T-helper 2 cell treated with Interferon-gamma antibody and Interleukin-4, amounts not matched to agents 100 ng/mL and 5 ng/mL, for 36 hours (primary cell): ENCODE data around the gene CNR1. TPM values are rescaled to one million over a fixed set of nuclear protein-coding genes. Genes with fewer than 3 reads are reported as not detected.

ENCODE experiments used
- intact Hi-C: fragments of 100-400 bp; cut with micrococcal nuclease; formaldehyde crosslinking; loops from one replicate; pipeline ENCODE4 v1.15.1; 2023
- total RNA-seq: library from RNA; stranded (reverse); gene quantifications from 2 replicates; pipeline ENCODE4 v1.2.3, GENCODE V29; 2022

The CNR1 gene
- total RNA-seq, 1 donor from 2014 or later = not detected

DNA sequence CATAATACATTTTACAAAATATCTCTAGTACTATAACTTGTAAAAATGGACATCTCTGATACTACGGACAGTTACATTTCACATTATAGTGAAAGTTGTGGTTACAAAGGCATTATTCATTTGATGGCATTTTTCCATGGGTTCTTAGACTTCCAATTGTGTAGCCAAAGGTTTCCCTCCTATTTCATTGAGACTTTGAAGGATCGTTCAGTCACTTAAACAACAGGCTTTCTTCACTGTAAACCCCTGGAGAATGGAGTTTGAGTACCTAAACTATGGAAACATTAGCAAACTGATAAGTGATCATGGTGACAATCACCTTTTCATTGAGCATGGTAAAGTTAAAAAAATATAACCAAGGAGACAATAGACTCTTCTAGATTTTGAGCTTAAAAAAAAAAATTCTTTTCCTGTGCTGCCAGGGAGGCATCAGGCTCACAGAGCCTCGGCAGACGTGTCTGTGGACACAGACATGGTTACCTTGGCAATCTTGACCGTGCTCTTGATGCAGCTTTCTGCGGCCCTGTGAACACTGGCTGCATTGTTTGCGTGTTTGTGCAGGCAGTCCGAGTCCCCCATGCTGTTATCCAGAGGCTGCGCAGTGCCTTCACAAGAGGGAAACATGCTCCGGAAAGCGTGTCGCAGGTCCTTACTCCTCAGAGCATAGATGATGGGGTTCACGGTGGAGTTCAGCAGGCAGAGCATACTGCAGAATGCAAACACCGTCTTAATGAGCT is 22.6 kb downstream of the CNR1 start:
- intact Hi-C loops = no loop called here

DNA sequence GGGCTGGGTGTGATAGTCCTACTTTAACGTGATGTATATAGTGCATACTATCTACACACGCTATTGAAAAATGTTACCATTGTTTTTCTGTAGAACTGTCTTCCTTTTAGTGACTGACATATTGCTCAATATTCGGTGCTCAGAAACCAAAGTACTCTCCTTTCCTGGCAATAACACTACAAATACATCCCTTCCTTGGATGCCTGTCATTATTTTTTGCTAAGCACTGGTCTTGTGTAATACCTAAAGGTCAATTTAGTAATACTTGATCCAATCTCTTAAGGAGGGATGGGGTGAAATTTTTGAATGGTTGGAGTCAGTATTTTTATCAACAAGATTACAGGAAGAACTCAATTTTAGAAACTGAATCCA is 23.9 kb downstream of the CNR1 start:
- intact Hi-C loops = no loop called here

DNA sequence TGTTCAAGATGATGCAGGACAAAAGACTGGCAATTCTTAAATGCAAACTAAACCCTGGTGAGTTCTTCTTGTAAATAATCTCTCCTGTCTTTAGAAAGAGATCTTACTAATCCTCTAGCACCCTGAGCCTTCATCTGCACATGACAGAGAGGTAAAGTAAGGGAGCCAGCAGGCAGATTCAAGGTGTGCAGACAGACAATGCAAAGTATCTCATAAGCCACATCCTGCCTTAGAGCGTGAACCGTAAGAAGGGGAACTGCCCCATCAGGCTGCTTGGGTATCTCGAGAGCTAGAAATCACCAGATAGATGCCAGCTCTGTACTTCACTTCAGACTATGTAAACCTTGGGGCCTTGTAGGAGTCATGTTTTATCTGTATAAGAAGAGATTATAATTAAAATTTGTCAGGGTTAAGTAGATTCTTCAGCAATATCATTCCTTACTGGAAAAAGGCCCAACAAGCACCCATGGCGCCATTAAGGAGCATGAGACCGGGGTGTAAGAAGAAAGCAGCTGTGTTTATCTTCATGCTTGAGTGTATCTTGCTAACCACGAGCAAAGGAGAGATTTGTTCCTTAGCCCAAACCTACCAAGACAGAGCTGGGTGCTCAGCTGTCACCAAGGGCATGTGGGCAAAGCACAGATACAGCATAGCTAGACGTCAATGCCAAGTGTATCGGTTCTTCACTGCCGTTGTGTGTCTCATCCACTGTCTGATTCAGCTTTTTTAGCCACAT is 24.4 kb downstream of the CNR1 start:
- intact Hi-C loops = no loop called here

DNA sequence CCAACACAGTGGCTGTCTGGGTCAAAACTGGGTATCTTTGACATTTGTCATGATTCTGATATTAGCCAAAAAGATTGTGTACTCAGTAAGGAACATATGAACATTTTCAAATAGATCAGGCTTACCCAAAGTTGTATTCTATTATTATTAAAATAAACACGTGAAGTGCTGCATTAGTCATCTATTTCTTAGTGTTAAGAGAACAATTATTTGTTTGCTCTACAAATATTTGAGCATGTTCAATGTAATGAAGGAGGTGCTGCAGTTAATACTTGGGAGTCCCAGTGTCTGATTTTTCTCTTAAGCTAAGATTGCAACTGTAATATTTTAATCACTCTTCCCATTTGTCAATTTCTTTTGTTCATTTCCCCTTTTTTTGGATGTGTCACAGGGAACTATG is 28.2 kb downstream of the CNR1 start:
- intact Hi-C loops = no loop called here

DNA sequence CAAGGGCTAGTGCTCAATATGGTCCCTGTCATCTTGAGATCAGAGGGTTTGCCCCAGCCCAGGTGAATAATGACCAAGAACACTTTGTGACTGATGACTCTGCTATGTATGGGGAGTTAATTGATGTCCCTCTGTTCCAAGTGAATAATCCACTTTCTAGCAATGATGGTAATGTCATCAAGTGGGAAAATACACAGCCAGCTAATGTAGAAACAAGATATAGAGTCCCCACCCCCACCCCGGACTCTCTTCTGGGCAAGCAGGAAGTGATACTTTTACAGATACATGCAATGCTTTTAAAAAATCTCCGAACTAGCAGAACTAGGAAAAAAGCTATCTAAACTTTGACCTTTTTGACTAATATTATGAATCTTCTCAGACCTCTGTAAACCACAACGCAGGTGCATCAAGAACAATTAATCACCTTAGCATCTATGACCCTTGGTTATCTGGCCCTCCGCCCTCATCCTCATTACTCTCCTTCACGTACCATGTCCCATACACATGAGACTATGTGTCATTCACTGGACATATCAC is 30.5 kb downstream of the CNR1 start:
- intact Hi-C loops = no loop called here

DNA sequence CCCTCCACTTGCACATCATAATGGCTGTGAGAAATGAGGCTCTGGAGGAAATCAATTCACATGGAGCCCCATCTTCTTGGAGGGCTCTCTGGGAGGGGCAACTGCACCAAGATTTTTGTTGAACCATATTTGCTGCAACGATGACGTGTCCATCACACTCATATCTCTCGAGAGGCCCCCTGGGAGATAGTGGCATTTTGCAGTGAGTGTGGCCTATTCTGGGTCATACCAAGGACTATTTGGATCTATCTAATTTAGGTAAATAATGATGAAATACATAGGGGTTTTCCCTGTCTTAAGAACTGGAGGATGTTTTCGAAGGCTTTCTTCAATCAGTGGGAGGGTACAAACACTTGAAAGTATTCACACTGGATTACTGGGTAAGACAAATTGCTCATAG is 31.6 kb downstream of the CNR1 start:
- intact Hi-C loops = no loop called here

DNA sequence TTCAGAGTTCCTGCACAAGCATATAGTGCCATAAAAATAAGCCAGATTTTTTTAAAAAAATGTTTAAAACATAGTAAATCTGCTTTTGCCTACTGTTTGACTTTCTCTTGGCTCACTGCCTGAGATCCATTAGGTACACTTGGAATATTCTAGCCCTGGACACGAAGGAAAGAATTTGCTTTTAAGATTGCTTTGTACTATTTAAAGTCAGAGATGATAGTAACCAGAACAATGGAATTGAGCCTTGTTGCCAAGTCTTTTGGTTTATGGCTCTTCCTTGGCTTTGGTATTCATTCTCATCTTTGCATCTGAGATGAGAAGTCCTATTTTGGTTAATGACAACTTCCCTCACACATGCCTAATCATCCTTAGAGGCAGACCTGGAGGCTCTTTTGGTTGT is 32.4 kb downstream of the CNR1 start:
- intact Hi-C loops = no loop called here

DNA sequence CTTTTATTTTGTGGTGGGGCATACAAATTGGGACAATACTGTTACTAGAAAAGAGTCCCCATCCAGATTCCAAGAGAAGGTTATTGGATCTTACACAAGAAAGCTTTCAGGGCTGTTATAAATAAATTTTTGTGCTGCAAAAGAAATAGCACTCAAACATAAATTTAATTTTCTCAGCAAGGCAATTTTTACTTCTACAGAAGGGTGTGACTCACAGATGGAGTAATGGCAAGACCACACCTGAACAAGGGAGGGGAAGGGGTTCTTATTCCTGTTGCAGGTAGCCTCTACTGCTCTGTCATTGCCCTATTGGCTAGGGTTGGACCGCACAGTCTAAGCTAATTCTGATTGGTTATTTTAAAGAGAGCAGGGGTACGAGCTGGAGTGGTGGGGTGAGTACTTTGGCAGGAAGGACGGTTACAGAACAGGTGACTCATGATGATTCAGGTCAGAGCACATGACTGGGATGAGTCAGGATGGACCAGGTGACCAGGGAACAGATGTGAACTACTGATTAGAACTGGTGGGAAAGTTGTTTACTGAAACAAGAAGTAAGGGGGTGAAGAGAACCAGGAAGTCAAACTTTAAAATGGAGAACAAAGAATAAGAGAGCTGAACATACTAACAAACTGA is 41.1 kb downstream of the CNR1 start:
- intact Hi-C loops = no loop called here

DNA sequence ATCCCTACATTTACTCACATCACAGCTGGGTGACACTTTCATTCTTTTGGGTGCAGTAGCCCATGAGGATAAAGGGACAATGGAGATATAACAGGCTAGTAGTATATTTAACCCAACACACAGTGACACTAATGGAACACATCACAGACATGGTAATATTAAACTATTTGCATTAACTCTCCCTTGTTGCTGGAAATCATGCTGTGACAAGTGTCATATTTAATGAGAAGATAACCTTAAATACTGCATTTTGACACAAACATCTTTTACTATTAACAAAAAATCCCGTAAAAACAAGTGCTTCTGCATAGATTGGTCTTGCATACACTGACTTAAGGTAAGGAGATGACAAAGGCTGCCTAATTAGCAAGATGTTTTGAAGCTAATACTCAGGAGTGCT is 45.5 kb downstream of the CNR1 start:
- intact Hi-C loops = no loop called here

DNA sequence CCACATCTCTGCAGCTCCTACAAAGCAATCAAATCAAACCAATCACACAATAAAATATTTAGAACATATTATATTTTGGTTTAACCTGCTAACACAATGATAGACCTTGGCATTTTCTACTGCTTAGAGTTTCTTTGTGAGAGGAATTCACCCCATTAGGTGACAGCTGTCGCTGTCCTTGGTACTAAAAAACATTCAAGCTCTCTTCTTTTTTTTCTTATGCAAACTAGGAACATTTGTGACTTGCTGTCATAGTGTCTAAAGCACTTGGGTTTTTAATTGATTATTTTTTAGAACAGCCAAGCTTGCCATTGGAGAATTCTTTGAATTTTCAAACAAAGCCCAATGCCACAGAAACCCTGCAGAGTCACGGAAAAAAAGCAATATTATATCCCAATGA is 46.4 kb downstream of the CNR1 start:
- intact Hi-C loops = no loop called here

DNA sequence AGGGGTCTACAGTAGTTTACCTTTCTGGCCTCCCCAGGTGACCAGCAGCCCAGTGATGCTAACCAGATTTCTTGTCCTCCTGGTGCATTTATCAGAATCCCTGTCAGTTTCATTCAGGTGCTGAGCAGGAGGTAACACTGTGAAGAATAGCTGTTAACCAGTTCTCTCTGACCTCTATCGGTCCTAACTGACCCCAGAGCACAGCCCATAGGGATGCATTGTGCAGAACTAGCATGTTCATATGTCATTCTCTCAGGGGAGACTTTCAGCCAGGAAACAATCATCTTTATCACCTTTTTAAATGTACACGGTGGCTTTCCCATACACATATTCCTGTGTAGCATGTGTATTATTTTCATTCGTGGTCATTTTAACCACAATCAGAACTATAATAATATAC is 49.9 kb downstream of the CNR1 start:
- intact Hi-C loops = no loop called here

DNA sequence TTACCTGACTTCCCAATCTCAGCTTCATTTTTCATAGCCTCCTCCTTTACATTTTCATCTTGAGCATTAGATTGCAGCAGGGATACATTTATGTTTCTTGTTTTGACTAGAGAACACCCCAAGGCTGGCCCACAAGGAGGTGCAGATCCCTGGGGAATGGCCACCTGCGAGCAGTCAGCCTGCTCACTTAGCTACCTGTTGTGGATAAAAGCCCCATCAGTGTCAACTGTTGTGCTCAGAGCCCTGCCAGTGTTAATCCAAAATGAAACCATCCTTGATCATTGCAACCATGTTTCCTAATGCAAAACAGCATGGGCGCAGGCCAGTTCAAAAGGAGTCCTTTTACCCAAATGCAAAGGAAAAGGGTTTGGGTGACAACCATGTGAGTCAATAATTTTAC is 50.8 kb downstream of the CNR1 start:
- intact Hi-C loops = no loop called here

DNA sequence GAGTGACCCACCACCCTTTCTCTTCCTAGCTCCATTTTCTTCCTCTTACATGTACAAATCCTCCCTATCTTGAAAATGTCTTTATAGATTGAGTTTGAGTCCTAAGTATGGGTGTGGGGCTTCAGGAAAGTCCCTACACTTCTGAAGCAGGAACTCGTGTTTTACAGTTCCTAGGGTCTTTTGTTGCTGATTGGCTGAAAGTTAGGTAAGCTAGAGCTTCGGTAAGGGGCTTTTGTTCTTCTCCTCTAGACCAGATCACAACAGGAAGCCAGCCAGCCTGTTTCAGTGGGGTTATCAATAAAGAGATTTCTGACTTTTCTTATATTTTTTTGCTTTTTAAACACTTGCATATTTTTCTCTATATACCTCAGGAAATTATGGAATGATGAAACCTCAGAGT is 51.3 kb downstream of the CNR1 start:
- intact Hi-C loops = no loop called here

DNA sequence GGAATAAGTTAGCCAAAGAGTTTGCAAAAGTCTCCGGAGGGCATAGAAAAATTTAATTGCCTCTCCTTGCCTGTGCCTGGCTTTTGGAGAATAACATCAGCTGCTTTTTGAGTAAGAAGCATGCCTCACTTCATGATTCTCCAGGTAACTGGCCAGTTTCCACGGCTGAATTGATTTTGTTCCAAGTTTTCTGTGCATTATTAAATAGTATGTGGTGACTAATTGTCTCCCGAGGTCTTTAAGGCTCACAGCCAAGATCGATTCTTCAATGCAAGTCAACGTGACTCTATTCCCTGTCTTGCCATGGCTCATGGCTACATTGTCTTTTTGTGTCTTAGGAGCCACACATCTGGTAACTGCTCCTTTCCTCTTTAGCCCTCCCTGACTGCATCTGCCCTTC is 54.2 kb downstream of the CNR1 start:
- intact Hi-C loops = no loop called here

DNA sequence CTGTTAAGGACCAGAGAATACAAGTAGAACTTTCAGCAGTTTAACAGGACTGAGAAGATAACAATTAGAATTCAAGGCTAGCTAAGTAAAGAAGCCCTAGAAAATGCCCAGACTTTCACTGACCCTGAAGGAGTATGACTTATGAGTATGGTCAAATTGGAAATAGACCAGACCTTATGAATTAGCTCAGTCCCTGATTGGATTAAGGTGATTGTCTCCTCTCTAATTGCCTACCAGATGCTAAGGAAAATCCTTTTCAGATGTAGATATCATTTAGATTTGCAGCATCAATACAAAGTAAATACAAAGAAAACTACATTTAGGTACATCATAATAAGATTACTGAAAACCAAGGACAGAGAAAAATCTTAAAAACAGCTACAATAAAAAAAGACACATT is 58.9 kb downstream of the CNR1 start:
- intact Hi-C loops = no loop called here

DNA sequence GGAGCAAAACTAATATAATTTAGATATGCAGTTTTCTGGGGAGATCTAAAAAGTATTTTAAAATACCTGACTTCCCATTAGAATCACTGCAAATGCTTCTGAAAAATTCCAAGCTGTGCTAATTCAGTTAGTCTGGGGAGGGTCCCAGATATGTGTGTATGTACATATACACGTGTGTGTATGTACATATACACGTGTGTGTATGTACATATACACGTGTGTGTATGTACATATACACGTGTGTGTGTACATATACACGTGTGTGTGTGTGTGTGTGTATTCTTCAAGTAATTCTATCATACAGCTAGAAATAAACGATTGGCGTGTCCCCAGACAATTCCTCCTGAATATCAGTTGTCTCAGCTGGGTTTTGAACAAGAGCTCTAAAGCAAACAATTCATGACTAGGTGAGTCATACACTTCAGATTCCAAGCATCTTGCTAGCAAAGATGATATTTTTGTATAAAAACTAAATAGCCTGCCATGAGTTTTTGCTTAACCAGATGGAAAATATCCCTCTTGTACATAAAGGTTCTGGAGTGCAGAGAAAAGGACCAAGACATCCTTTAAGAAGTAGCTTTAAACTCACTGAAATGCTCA is 60.3 kb downstream of the CNR1 start:
- intact Hi-C loops = no loop called here

Other genes starting within 250 kb of the CNR1 start
- gene SPACA1, start 118.5 kb downstream of the CNR1 start, total RNA-seq = not detected in 2 replicates